SK-N-DZ (cell line): ENCODE data around the gene RFPL4A. TPM values are rescaled to one million over a fixed set of nuclear protein-coding genes. Genes with fewer than 3 reads are reported as not detected.
"Not testable (repeated sequence)": the region's sequence is repeated elsewhere in the genome, so short reads cannot be mapped to it uniquely, and the experiment has no call there.

Experiments used
- DNase-seq: peaks from one replicate; pipeline ENCODE4 v3.0.0-alpha.2; 2015; ENCODE audit warnings: low spot score
- polyA plus RNA-seq, 2 experiments: library from polyadenylated mRNA; depleted of rRNA; stranded (reverse); fragments of >200 nt; gene quantifications; 2 replicates each; pipeline ENCODE4 v1.2.3, GENCODE V29; 2014

RFPL4A gene
- not detected in 2 replicates for polyA plus RNA-seq (2014; cell fraction: cytosol; rRNA removed)
- not detected in 2 replicates for polyA plus RNA-seq (2014; cell fraction: nucleus; rRNA removed)

GRCh38 chr19:55758797-55759196, at the start of gene RFPL4A:
TSS of gene RFPL4A (plus strand) at chr19:55759097. CDS start at chr19:55761801, 2,704 bp downstream.
- not testable (repeated sequence) for DNase-seq

GRCh38 chr19:55711719-55712118, 47.2 kb upstream of the RFPL4A start:
- no peak for DNase-seq

GRCh38 chr19:55712804-55713631, 45.9 kb upstream of the RFPL4A start:
- DNase-seq, result no peak

DNA sequence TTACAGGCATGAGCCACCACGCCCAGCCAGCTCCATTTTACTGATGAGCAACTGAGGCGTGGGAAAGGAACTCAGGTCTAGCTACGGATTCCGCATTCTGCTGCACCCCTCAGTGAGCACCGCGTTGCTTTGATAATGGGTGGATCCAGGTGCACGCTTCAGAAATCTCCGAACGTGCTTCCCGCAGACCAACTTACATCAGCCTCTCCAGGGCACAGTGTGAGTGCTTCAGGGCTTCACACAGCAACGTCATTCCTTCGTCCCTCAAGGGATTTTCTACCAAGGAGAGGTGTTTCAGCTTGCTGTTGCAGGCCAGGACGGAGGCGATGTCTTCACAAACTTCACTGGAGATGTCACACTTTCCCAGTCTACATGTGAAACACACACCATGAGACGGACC, 42.4 kb upstream of the RFPL4A start:
- DNase-seq, result no peak

- DNase-seq, result no peak
These were observed 41.6 kb upstream of the RFPL4A start for GRCh38 chr19:55717251-55717650.

- DNase-seq, result not testable (repeated sequence)
These were observed 40.8 kb upstream of the RFPL4A start for GRCh38 chr19:55717879-55718711.

DNA sequence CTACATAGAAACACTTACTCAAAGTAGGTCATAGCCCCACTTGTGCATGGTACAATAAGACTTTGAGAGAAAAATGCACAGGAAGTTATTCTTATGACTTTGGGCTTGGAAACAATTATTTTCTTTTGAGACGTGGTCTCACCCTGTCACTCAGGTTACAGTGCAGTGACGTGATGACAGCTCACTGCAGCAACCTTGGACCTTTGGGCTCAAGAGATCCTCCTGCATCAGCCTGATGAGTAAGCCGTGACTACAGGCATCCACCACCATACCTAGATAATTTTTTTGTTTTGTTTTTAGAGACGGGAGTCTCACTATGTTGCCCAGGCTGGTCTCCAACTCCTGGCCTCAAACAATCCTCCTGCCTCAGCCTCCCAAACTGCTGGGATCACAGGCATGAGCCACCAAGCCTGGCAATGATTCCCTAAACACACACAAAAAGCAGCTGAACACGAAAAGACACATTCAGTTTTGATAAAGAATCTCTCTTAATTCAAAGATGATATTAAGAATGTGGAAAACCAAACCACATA, 38.6 kb upstream of the RFPL4A start:
- no peak for DNase-seq

DNA sequence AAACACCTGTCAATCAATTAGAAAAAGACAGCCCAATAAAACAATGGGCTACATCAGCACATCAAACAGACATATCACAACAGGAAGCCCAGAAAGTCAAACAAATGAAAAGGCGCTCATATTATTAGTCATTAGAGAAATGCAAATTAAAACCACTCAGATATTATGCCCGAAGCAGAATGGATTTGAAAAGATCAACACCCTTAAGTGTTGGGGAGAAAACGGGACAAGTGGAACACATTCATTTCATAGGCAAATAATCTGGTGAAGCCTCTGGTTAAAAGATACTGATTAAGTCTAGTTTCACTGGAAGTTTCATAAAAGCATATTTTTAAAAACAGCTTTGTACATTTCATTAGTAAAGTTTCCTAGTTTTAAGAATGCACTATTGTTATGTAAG, 38.1 kb upstream of the RFPL4A start:
- no peak for DNase-seq

DNA sequence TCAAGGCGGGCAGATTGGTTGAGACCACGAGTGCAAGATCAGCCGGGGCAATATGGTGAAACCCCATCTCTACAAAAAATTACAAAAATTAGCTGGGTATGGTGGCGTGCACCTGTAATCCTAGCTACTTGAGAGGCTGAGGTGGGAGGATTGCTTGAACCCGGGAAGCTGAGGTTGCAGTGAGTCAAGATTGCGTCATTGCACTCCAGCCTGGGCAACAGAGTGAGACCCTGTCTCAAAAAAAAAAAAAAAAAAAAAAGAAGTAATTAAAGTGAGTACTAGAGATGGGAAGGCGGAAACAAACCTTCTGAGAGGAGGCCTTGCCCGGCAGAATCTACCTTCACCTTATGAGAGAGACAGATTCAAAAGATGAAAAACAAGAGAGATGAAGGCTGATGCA, 35.4 kb upstream of the RFPL4A start:
- no peak for DNase-seq

DNA sequence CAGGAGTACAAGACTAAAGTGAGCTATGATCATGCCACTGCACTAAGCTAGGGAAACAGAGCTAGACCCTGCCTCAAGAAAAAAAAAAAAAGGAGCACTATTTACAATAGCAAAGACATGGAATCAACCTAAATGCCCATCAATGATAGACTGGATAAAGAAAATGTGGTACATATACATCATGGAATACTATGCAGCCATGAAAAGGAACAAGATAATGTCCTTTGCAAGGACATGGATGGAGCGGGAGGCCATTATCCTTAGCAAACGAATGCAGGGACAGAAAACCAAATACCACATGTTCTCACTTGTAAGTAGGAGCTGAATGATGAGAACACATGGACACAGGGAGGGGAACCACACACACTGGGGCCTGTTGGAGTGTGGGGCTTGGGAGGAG, 28.5 kb upstream of the RFPL4A start:
- not testable (repeated sequence) for DNase-seq

DNA sequence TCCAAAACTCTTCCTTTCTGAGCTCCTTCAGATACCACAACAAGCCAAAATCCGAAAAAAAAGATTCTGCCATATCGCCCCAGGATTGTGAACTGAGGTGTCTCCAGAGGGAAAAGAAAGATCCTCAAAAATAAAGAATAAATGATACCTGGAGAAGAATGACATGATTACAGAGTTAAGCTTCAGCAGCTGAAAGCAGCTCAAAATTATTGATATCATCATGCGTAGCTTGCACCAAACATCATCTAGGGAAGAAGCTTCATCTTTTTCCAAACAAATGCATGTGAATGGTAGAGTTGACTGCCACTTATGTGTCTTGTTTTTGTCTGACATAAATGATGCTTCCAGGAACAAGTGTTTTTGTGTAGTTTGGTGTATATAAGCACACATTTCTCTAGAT, 20.6 kb upstream of the RFPL4A start, which contains the start of gene NLRP9:
Gene NLRP9, minus strand, starts transcription at position 101 of the 400 bp plus-strand sequence. Its CDS starts 28 bp downstream, at position 73.
- no peak for DNase-seq

DNA sequence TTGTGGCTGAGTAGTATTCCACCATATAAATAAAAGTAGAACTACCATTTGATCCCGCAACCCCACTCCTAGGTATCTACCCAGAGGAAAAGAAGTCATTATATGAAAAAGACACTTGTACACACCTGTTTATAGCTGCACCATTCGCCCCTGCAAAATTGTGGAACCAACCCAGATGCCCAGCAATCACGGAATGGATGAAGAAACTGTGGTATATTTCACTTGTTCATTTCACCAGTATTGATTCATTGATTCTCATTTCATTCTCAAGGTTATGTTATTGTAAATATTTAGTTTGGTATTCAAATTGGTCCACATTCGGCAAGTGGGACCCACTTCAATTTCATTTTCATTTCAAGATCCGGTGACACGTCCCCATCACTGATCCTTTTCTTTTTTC, 8.2 kb upstream of the RFPL4A start:
- no peak for DNase-seq

- DNase-seq, result no peak
These were observed 5.5 kb upstream of the RFPL4A start for GRCh38 chr19:55753401-55753800.

GRCh38 chr19:55756808-55757207, 2.1 kb upstream of the RFPL4A start:
- not testable (repeated sequence) for DNase-seq

DNA sequence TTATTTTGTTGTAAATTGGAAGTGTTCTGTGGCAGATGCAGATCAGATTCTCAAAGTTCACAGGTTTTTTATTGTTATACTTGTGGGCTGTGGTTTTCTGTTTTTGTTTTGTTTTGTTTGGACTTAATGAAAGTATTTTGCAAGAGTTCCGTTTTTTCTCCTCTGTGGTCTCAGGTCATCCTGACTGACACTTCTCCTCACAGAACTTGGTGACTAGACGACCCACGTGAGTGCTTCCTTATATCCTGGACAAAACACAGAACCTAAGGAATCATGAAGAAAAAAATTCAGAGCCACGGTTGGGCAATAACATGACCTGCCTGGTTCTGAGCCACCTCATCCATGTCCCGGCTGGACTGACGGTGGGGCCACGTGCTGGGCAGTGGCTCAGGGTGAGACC, 7.6 kb downstream of the RFPL4A start:
- DNase-seq, result no peak

GRCh38 chr19:55768818-55769217, 9.9 kb downstream of the RFPL4A start, which contains the start of gene RFPL4AL1:
TSS of gene RFPL4AL1 (plus strand) at chr19:55769118. CDS start at chr19:55771805, 2,687 bp downstream.
- DNase-seq, result not testable (repeated sequence)

DNA sequence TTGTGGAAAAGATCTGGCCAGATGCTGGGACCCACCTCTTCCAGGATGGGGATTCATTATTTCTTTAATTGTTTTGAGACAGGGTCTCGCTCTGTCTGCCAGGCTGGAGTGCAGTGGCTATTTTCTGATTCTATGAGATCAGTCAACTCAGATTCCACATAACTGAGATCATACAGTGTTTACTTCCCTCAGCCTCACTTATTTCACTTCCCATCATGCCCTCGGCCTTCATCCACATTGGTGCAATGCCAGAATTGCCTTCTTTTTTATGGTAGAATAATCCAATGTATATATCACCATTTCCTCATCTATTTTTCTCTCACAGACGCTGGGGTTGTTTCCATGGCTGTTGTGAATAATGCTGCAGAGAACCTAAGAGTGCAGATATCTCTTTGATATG, 10.7 kb downstream of the RFPL4A start:
- DNase-seq, result not testable (repeated sequence)

GRCh38 chr19:55777528-55777927, 18.6 kb downstream of the RFPL4A start:
- DNase-seq, result no peak

- no peak for DNase-seq
These were observed 19.4 kb downstream of the RFPL4A start for GRCh38 chr19:55778331-55778730.

DNA sequence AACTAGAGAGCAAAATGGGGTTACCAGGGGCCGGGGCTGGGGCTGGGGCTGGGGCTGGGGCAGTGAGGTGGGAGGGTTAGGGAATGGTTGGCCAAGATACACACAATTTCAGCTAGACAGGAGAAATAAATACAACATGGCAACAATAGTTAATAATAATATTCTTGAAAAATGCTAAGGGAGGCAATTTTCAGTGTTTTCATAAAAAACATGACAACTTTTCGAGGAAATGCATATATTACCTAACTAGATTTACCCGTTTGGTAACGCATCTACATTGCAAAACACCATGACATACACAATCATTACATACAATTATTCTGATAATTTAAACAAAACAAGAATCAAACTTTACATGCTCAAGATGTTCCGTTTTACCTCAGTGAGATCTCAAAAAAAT, 22.2 kb downstream of the RFPL4A start:
- no peak for DNase-seq

DNA sequence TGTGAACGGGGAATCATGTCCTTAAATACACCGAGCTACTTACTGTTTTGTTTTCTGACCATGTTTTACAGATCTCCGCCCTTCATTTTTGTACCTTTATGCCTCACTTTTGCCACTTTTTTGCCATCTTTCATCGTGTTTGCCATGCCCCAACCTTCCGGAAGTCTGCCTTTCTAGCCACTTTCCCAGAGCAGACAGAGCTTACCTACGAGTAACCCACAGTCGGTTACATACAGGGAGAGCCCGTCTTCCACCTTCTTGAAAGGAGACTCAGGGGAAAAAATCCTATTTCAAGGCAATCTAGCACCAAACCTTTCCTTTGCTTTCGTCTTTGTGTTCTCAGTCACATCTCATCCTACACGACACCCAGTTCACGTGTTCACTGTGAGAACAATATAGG, 36.1 kb downstream of the RFPL4A start:
- no peak for DNase-seq

DNA sequence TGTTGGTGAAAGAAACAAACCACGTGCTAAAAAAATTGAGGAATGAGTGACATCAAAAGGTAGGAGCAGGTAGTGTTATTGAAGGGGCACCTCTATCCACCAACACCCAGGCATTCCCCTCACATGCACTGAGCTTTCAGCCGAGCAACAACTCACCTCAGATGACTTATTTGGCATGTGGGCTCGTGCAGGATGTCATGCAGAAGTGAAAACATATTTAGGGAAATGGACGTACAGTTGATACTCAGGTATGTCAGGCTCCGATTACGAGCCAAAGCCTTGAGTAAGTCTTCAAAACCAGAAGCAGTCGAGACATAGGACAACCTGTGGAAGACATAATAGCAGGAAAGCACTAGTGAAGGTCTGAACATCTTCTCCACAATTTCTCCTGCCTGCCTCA, 42.5 kb downstream of the RFPL4A start:
- no peak for DNase-seq
